Measurements from ENCODE around the gene AJM1. TPM values are rescaled to one million over a fixed set of nuclear protein-coding genes. Genes with fewer than 3 reads are reported as not detected.
"Not testable (repeated sequence)": the region's sequence is repeated elsewhere in the genome, so short reads cannot be mapped to it uniquely, and the experiment has no call there.

Gene AJM1
- 1.1 and 1.3 TPM in 2 replicates for total RNA-seq (ENCODE audit: low replicate concordance)

GRCh38 chr9:136842380-136842948 is at the start of gene AJM1:
Gene AJM1 (plus strand): TSS chr9:136842478. CDS start chr9:136844415, 1,937 bp downstream.
- peak; percentile 71 for DNase-seq (ENCODE audit: low read depth)
- peak within 1 kb of the TSS; percentile 67 for H3K4me3 ChIP-seq (ENCODE audit: low read depth, low read length)
- peak; percentile 91 for TF ChIP-seq CTCF (IDR thresholded peaks at IDR 0.05; ENCODE audit: insufficient read depth, low read length)

GRCh38 chr9:136793086-136793946 is 49.0 kb upstream of the AJM1 start:
- TF ChIP-seq CTCF (IDR thresholded peaks at IDR 0.05; ENCODE audit: insufficient read depth, low read length), result no peak
- no peak overlapping the region for H3K4me3 ChIP-seq (ENCODE audit: low read depth, low read length)
- no peak for DNase-seq (ENCODE audit: low read depth)

- no peak for DNase-seq (ENCODE audit: low read depth)
- H3K4me3 ChIP-seq (ENCODE audit: low read depth, low read length), result no peak overlapping the region
- no peak for TF ChIP-seq CTCF (IDR thresholded peaks at IDR 0.05; ENCODE audit: insufficient read depth, low read length)
These were observed 47.8 kb upstream of the AJM1 start for GRCh38 chr9:136794281-136794999.

GRCh38 chr9:136795000-136795348 is 47.3 kb upstream of the AJM1 start:
- no peak overlapping the region for H3K4me3 ChIP-seq (ENCODE audit: low read depth, low read length)
- DNase-seq (ENCODE audit: low read depth), result no peak
- TF ChIP-seq CTCF (IDR thresholded peaks at IDR 0.05; ENCODE audit: insufficient read depth, low read length), result no peak

- no peak for DNase-seq (ENCODE audit: low read depth)
- no peak within 1 kb of the TSS for H3K4me3 ChIP-seq (ENCODE audit: low read depth, low read length)
- no peak for TF ChIP-seq CTCF (IDR thresholded peaks at IDR 0.05; ENCODE audit: insufficient read depth, low read length)
These were observed 46.0 kb upstream of the AJM1 start, which contains the start of gene CCDC183 for GRCh38 chr9:136796238-136796774. Gene CCDC183 (plus strand): TSS chr9:136796338. CDS start chr9:136796398, 60 bp downstream.

GRCh38 chr9:136796775-136797347 is 45.4 kb upstream of the AJM1 start:
- DNase-seq (ENCODE audit: low read depth), result peak; percentile 72
- not testable (repeated sequence) for H3K4me3 ChIP-seq (ENCODE audit: low read depth, low read length)

All from fibroblast of the aortic adventitia (primary cell).